ENCODE measurements around the gene CD2AP. TPM values are rescaled to one million over a fixed set of nuclear protein-coding genes. Genes with fewer than 3 reads are reported as not detected.
"Not testable (repeated sequence)": the region's sequence is repeated elsewhere in the genome, so short reads cannot be mapped to it uniquely, and the experiment has no call there.

The CD2AP gene
- total RNA-seq, 1 donor from 2014 or later = 10.6 TPM

DNA sequence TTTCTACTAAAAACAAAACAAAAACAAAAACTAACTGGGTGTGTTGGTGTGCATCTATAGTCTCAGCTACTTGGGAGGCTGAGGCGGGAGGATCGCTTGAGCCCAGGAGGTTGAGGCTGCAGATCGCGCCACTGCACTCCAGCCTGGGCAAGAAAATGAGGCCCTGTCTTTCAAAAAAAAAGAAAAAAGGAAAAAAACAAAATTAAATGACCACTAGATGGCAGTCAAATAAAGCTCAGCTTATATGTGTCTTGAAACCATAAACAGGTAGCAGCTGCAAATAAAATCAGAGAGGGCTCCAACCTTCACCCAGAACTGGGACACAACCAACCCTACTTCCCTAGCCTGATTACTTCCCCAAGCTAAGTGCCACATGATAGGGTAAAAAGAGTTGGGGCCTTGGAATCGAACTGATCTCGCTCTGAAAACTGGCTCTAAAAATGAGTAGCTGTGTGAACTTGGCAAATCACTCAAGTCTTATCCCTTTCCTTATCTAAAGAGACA, 153.7 kb downstream of the CD2AP start:
- peak; percentile 64 for DNase-seq (ENCODE audit: low read depth)

DNA sequence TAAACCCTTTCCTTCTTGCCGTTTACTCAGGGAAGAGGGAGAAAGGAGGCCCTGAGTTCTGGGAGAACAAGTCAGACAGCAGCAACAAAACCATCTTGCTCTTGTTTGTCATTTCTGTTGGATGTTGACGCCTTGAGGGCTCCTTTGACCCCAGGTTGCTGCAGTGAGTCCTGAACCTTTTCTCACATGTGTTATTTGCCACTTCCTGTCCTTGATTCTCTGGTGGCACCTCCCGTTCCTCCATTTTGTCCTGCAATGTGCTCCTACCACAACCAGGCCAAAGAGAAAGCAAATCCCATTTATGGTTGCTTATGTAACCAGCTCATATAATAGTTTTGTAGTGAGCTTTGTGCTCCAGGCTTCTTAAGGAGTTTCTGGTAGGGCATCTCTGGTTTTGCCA, 154.2 kb downstream of the CD2AP start:
- no peak for DNase-seq (ENCODE audit: low read depth)

DNA sequence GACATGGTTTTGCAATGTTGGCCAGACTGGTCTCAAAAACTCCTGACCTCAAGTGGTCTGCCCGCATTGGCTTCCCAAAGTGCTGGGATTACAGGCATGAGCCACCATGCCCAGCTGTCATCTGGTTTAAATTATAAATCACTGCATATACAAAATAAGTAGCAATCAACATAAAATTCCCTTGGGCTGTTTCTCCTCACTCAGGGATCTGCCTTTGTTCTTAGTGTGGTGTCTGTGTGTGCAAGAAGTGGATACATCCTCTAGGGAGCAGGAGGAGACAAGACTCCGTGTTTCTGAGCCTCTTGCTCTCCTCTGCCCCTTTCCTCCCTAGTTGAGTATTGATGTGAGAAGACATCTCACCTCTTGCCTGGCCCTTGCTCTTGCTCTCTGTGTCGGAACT, 155.6 kb downstream of the CD2AP start:
- DNase-seq (ENCODE audit: low read depth) = peak; percentile 27

DNA sequence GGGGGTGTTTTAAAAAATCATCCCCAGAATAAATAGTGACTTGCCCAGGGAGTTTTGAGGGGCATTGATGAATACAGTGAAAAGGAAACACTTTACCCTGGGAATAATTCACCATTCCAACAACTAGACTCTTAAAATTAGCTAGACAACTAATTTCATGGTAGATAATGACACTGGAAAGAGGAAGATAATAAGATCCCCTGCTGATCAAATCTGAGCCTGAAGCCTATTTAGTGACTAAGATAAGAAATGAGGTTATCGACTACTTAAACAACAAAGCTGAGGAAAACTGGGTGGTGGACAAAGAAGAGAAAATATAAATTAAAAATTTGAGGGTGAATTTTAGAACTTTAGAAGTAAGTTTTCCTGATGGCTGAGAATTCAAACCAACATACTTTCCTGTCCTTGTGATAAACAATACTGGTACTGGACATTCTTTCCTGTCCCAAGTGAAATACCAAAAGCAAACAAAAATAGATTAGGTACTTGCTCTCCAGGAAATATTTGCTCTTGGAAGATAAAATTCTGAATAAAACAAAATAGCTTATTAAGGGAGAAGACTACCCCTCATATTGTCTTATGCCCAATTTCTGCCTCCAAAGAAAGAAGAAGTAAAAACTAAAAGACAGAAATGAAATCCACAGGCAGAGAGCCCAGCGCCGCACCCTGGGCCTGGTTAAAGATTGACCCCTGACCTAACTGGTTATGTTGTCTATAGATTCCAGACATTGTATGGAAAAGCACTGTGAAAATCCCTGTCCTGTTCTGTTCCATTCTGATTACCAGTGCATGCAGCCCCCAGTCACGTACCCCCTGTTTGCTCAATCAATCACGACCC, 156.8 kb downstream of the CD2AP start:
- DNase-seq (ENCODE audit: low read depth) = no peak

DNA sequence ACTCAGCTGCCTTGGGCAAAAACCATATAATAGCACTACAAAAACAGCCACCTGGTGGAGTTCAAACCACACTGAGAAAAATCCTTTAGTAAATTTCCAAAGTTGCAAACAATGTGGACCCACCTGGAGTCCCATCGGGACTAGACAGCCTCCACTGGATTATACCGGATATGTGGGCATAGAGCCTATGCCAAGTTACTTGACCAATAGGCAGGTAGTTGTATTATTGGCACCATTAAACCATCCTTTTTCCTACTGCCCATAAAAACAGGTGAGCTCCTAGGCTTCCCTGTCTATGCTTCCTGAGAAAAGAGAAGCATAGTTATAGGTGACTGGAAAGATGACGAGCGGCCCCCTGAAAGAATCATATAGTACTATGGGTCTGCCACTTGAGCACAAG, 169.1 kb downstream of the CD2AP start:
- DNase-seq (ENCODE audit: low read depth) = no peak

DNA sequence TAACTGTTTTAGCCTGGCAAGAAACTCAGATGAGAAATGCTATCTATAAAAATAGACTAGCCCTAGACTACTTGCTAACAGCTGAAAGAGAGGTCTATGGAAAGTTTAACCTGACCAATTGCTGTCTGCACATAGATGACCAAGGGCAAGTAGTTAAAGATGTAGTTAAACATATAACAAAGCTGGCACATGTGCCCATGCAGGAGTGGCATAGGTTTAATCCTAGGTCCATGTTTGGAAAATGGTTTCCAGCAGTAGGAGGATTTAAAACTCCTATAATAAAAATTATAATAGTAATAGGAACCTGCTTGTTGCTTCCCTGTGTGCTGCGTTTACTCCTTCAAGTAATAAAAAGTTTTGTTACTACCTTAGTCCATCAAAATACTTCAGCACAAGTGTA, 169.6 kb downstream of the CD2AP start:
- DNase-seq (ENCODE audit: low read depth) = no peak

DNA sequence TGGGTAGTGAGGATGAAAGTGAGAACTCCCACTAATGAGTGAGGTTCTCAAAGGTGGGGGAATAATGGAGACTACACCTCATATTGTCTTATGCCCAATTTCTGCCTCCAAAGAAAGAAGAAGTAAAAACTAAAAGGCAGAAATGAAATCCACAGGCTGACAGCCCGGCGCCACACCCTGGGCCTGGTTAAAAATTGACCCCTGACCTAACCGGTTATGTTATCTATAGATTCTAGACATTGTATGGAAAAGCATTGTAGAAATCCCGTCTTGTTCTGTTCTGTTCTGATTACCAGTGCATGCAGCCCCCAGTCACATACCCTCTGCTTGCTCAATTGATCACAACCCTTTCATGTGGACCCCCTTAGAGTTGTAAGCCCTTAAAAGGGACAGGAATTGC, 170.0 kb downstream of the CD2AP start:
- DNase-seq (ENCODE audit: low read depth) = not testable (repeated sequence)

DNA sequence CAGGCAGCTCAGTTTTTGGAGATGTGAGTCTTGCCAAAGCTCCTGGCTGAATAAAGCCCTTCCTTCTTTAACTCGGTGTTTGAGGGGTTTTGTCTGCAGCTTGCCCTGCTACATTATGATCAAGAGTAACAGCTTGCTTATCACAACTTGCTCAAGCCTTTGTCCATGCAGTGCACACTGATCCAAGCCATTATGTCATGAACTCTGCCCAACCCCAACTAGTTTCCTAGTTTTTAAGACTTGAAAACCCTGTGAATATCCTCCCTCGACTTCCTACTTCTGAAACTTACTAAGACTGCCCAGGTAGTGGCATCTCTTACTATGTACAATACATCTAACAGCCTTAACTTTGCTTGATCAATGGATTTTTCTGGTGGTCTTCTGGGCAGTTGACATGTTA, 170.4 kb downstream of the CD2AP start:
- DNase-seq (ENCODE audit: low read depth) = no peak

DNA sequence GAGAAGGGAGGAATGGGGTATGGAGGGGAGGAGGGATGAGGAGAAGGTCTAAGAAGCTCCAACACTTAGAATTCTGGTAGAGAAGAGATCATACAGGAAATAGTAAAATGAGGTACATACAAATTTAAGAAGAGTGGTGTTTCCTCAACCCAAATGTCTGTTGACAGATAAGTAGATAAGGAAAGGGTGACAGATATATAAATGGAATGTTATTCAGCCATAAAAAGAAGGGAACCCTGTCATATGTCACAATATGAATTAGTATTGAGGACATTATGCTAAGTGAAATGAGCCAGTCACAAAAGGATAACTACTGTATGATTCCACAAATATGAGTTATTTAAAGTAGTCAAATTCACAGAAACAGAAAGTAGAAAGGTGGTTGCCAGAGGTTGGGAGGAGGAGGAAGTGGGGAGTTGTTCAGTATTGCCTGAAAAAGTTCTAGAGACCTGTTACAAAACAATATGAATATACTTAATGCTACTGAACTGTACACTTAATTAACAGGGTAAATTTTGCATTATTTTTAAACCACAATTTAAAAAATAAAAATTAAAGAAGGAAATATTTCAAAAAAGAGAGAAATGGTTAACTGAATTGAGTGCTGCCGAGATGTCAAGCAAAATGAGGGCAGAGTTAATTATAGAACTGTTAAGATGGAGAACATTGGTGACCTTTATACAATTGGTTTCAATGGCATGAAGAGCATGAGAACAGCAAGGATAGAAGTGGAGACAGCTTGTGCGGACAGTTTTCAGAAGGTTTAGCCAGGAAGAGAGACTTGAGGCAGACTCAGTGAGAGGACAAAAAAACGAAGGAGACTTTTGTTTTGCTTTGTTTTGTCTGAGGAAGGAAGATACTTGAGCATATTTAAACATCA, 173.2 kb downstream of the CD2AP start:
- DNase-seq (ENCODE audit: low read depth) = no peak

DNA sequence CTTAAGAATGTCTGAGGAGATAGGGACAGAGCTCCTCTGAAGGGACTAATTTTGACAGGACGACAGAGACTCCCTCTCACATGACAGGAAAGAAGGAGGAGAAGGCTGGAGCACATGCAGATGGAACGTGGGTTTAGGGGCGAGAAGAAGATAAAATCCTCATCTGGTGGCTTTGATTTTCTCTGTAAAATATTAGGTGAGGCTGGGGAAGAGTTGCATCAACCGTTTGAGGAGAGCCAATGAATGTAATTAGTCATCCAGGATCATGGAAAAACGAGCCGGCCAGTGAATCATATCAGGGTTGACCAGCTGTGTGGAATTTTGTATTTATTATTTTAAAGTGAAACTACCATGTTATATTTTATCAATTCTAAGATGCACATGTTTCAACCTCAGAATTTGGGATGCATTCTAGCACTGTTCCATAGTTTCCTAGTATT, 173.9 kb downstream of the CD2AP start:
- DNase-seq (ENCODE audit: low read depth) = peak; percentile 40

DNA sequence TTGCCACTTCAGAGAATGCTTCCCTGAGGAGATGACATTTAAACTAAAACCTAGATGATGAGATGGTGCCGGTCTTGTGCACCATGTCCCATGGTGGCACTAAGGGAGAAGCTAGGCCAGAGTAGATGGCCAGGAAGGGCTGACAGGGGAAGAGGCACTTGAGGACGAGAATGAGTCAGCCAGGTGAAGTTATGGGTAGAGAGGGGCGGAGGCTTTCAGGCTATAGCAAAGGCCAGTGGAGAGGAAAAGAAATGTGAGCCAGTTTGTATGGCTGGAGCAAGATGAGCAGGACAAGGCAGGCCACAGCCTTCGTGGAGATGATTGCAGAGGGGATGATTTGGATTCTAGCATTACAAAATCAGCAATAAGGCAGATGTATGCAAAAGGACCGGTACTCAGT, 176.1 kb downstream of the CD2AP start:
- DNase-seq (ENCODE audit: low read depth) = no peak

DNA sequence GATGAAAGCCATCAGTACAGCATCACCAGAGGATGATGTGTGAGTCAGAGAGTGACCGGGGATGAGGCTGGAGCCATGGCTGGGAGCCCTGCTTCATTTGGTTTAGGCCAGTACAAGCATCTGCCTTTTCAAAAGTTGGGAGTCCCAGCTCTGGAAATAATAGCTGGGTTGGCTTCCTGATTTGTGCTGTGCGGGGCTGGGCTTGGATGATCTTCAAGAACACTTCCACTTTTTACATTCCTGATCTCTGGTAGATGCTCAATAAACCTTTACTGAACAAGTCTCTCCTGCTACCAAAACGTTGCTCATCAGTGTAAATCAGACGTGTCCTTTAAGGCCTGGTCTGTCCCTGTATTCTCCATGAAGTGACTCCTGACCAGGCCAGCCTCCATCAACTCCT, 176.7 kb downstream of the CD2AP start:
- no peak for DNase-seq (ENCODE audit: low read depth)

DNA sequence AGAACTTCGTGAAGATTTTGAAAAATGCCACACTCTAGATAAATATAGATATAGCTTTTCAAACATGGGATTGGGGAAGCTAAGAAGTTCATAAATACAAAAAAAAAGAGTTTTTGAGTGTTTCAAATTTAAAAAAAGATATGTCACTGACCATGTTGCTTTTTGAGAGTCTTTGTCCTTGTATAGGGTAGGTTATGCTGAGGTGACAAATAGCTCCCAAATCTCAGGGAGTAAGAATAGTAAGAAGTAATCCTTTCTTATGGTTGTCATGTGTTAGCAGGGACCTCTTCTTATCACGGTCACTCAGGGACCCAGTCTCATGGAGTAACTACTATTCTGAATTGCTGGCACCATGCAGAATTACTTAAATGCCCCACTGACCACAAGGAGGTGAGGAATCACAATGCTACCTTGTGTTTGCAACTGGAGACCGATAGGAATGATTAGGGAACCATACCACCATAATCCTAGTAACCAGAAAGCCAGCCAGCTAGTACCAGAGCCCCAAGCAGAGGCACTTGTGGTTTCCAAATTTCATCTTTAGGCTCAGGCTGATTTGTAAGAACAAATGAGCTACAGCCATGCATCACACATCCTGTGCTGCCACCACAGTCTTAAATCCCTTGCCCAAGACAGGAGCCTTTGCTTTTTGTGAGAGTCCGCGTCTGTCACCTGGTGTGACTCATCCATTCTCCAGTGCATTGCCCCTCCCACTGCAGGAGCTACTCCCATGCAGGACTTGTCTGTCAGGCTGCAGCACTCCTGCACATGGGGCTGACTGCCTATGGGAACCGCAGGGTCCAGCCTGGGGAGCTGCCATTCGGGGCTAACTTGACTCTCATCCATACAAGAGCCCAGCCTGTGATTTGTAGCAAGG, 178.4 kb downstream of the CD2AP start:
- peak; percentile 69 for DNase-seq (ENCODE audit: low read depth)

DNA sequence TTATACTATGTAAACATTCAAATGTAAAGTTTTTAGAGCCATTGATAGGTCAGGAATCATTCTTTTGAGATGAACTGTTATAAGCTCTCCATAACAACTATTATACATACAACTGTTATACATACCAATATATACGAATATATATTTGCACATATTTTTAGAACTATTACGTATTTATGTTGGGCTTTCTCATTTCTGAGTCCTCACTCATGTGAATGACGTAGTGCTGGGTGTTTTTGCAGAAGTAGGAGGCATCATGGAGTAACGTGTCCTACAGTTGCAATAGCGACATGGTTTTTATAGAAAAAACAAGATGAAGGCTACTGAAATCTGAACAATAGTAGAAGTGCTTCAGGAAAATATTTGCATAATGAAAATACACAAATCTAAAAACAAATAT, 184.4 kb downstream of the CD2AP start:
- no peak for DNase-seq (ENCODE audit: low read depth)

DNA sequence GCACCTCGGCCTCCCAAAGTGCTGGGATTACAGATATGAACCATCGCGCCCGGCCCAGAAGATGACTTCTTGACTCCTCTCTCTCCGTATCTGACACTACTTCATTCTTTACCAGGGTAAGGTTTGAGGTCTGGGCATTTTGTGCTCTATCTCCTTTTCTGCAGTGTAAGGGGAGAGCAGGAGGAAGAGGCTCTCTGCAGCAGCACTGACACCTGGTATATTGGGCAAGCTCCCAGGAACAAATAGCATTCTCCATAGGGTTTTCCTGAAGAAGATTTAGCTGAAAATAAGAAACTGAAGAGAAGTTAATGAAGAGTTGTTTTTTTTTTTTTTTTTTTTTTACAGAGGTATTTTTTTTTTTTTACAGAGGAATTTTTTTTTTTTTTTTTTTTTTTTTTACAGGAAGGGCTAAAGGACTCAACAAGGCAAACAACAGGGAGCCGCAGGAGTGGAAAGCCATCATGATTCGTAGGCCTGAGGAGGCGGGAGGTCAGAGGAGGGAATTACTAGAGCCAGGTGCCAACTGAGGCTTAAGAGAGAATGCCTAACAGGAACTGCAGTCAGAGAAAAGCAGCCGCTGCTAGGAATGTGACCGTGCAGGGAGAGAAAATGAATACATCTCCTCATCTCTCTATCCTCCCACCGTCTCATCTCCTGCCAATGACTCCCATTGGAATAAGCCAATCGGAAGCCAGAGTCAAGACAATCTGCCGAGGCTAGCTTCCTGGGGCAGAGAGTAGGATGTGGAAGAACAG, 186.1 kb downstream of the CD2AP start:
- no peak for DNase-seq (ENCODE audit: low read depth)

DNA sequence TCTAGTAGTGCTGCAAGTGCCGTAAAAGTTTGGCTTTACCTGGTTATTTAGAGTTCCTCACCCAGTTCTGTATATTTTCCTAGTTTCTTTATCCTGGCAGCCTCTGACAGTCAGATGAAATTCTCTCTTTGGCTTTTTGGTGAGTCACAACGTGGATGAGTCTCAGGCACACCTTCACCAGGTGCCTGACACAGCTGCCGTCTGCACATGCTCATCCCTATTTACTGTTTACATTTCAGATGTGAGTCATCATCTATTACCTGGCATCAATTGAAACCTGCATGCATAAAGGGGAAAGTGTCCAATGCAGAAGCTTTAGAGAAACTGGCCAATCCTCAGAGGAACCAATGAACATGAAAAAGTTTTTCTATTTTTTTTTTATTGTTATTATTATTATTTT, 187.5 kb downstream of the CD2AP start:
- DNase-seq (ENCODE audit: low read depth) = no peak

DNA sequence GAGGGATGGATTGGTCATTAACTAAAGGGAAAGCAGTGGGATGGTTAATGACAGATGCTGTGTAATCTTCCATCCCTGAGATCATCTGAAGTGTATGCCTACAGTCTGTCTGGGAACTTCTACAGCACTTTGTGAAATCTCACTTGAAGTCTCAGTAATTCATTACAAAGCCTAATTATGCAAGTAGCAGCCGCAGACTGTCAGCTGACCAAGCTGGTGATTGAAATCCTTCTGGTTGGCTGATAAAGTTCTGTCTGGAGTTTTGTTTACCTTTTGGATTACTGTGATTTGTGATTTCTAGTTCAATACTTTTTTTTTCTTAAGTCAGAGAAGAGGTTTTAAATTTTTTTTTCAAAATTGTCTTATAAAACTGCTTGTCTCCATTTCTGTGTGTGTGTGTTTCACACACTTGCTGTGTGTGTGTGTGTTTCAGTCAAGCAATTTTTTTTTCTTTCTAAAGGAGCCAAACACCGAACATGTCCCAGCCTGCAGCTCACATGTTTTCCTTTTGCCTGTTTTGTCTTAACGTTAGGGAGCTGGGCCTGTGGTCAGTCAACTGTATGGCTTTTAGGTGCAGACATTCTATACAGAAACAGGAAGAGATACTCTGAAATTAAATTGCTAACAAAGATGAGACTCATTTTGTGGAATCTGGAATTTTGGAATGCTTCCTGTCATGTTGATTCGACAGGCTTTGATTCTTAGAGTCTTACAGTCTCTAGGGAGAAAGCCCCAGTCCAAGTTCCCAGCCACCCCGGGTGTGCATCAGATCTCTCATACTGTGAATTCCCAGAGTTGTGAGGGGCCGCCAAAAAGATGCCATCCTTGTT, 192.3 kb downstream of the CD2AP start:
- DNase-seq (ENCODE audit: low read depth) = peak; percentile 42

DNA sequence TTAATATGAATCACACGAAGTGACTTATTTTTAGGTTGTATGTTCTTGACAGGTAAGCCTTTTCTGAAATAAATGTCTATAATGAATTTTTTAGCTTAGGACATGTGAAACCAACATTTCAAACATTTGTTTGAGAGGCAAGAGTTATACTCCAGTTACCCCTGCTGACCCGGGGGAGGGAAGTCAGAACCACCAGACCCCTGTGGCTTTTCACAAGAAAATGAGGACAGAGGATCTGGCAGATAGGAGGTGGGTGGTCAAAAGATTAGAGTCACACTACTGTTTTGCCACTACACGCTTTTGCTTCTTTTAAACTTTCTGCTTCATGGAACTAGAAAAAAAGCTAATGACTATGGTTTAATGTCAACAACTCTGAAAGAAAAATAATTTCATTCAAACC, 193.3 kb downstream of the CD2AP start:
- no peak for DNase-seq (ENCODE audit: low read depth)

DNA sequence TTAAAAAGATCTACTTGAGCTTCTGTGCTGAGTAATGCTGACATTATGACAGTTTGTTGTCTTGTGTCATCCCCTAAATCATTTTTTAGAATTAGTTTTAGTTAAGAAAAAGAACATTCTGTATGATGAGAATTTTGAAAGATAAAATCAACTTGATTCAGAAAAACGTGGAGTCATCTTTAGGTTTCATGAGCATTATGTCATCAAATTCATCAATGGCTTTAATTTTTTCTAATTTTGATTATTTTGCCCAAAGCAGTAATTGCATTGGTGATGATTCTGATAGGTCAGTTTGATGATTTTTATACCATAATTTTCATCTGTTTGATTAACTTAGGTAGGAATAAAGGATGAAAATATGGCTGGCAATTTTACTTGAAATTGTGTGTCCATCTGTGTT, 194.2 kb downstream of the CD2AP start:
- no peak for DNase-seq (ENCODE audit: low read depth)

DNA sequence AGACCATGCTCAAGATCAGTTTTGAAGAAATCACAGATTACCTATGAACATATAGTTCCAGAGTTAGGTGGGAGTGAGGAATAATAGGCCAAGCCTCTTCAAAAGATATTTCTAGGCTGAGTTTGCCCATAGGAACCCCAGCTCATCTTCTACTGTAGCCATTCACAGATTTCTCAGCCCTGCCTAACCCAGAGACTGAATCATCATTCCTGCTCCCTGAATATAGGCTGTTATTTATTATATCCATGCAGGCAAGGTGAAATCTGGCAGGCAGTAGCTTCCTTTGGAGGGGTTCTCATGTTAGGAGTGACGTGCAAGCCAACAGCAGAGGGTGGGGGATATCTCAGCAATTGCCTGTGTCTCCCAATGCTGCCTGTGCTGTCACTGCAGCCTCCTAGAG, 195.2 kb downstream of the CD2AP start:
- no peak for DNase-seq (ENCODE audit: low read depth)

All from myocyte (in vitro differentiated cells).